ENCODE measurements around the gene NDUFA11. TPM values are rescaled to one million over a fixed set of nuclear protein-coding genes. Genes with fewer than 3 reads are reported as not detected.

The NDUFA11 gene
- total RNA-seq, 5 donors from 2014 or later (not counting 1 experiment from before 2014, with no cell fraction given), result 106 to 198 (median 185) TPM

DNA sequence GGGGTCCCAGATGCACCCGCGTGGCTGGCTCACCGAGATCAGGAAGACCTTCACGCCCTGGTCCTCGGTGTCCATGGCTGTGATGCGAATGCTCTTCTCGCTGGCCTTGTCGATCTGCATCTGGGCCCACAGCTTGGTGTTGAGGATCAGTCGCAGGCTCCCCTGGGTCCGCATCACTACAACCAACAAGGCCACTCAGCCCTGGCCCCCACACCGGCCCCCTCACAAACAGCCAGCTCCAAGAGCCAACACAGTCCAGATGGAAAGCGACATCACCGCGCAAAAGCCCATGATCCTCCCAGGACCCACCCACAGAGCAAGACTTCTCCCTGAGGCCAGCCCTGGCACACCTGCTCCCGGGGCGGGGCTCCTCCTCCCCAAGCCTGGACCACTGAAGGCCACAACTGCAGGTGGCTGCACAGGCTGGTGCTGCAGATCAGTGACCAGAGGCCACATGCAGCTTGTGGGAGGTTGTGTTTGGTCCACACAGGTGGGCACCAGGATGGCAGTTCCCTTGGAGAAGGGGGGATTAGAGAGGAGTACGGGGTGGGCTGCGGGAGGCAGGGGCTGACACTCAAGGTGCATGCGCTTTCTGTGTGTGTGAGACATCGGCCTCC, 15.0 kb upstream of the NDUFA11 start:
- ATAC-seq (replicated peaks in 1 of 4) (no peak), DNase-seq (no peak)
- Mint-ChIP-seq H3K4me1 (no peaks in the 10 kb centered on the region), H3K36me3 (peaks cover 19% of the 10 kb centered on the region), H3K4me3 (no peak overlapping the region), H3K27me3 (no peaks in the 10 kb centered on the region), H3K9me3 (no peaks in the 10 kb centered on the region), H3K27ac (no peak overlapping the region)
- H3K4me1 ChIP-seq (ENCODE audit: control insufficient read depth in 1 of 2, extremely low read depth in 1 of 2, insufficient read depth in 2 of 2, low read length in 2 of 2), result no peaks in the 10 kb centered on the region
- no peak overlapping the region for H3K27ac ChIP-seq (ENCODE audit: low read length)
- ChIA-PET POLR2A (no interaction called here), CTCF (no interaction called here)
- H3K4me3 ChIP-seq (ENCODE audit: control insufficient read depth in 1 of 2, extremely low read depth in 1 of 2, low read length in 1 of 2), result no peak overlapping the region
- H3K36me3 ChIP-seq (ENCODE audit: control insufficient read depth in 2 of 2, extremely low read depth in 1 of 2, insufficient read depth in 1 of 2, low read length in 1 of 2), result peaks cover 37 to 87% of the 10 kb centered on the region in 2 donors
- H3K27me3 ChIP-seq (replicated peaks in 1 of 2; ENCODE audit: control insufficient read depth in 2 of 2, extremely low read depth in 1 of 2, insufficient read depth in 2 of 2, low read length in 1 of 2), result no peaks in the 10 kb centered on the region
- no peaks in the 10 kb centered on the region for H3K9me3 ChIP-seq
- 96% methylated on average over 16 of the region's 20 CpGs for WGBS (ENCODE audit: insufficient coverage)

DNA sequence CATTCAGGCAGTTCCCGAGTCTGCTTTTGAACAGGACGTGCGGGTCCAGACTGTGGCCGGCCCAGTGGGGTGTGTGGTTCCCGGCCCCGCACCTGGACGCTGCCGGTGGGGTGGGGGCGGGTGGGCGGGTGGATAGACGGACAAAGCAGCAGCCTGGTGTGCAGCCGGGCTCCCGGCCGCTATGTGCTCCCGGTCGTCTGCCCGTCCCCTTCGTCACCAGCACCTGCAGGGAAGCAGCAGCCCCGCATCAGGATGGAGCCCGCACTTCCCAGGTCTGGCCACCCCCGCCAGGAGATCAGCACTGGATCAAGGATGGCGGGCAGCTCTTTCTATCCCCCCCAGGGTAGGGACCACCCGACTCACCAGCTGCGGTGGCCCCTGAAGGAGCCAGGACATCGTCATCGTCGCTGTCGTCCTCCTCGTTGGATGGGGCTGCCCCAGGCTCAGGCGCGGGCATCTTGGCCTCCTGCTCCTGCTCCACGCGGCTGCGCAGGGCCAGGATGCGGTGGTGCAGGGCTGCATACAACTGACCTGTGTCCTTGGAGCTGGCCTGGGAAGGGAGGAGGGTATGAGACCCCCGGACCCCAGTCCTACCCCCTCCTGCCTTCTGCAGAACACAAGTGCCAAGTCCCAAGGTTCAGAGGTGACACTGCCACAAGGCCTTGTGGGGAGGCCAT, 14.0 kb upstream of the NDUFA11 start:
- POLR2A ChIA-PET, result no interaction called here

DNA sequence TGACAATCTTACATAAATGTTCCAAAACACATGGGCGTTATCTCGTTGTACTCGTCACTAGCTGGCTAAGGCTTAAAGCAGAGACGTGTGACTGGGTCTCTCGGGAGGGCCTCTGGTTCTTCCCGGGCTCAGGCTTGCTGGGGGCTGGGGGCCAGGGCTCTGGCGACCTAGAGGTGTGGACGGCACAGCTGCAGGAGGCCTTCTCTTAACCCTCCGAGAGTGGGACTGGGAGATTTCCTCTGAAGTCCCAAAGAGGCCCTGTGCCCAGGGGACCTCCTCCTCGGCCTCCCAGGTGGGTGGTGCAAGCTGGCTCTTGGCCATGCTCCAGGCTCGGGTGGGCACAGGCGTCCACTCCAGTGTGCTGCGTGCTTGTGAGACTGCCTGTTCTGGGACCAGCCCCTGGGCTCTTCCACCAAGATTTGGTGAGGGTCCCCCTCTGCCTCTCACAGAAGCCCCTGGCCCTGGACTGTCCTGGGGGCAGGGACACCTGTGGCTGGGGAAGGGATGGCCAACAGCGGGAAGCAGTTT, 12.7 kb upstream of the NDUFA11 start:
- ATAC-seq (replicated peaks in 1 of 4) (no peak), DNase-seq (no peak)
- H3K27me3 Mint-ChIP-seq, result no peaks in the 10 kb centered on the region
- no peaks in the 10 kb centered on the region for H3K4me1 Mint-ChIP-seq
- peaks cover 3% of the 10 kb centered on the region for H3K36me3 Mint-ChIP-seq
- no peak overlapping the region for H3K4me3 Mint-ChIP-seq
- no peaks in the 10 kb centered on the region for H3K27me3 ChIP-seq (replicated peaks in 1 of 2; ENCODE audit: control insufficient read depth in 2 of 2, extremely low read depth in 1 of 2, insufficient read depth in 2 of 2, low read length in 1 of 2)
- H3K9me3 ChIP-seq, result no peaks in the 10 kb centered on the region
- H3K36me3 ChIP-seq (ENCODE audit: control insufficient read depth in 2 of 2, extremely low read depth in 1 of 2, insufficient read depth in 1 of 2, low read length in 1 of 2), result peaks cover 29 to 67% of the 10 kb centered on the region in 2 donors
- H3K9me3 Mint-ChIP-seq, result no peaks in the 10 kb centered on the region
- no peak overlapping the region for H3K27ac ChIP-seq (ENCODE audit: low read length)
- CTCF ChIA-PET, result no interaction called here
- no peak overlapping the region for H3K4me3 ChIP-seq (ENCODE audit: control insufficient read depth in 1 of 2, extremely low read depth in 1 of 2, low read length in 1 of 2)
- no peaks in the 10 kb centered on the region for H3K4me1 ChIP-seq (ENCODE audit: control insufficient read depth in 1 of 2, extremely low read depth in 1 of 2, insufficient read depth in 2 of 2, low read length in 2 of 2)
- H3K27ac Mint-ChIP-seq, result no peak overlapping the region
- POLR2A ChIA-PET, result no interaction called here
- 93% methylated on average over 13 of the region's 14 CpGs for WGBS (ENCODE audit: insufficient coverage)

More for the DNA sequence above, 14.0 kb upstream of the NDUFA11 start:
- DNase-seq (no peak), ATAC-seq (replicated peaks in 1 of 4) (no peak)
- CTCF ChIA-PET, result no interaction called here
- Mint-ChIP-seq H3K27me3 (no peaks in the 10 kb centered on the region), H3K27ac (no peak overlapping the region), H3K4me3 (no peak overlapping the region), H3K9me3 (no peaks in the 10 kb centered on the region), H3K4me1 (no peaks in the 10 kb centered on the region), H3K36me3 (peaks cover 12% of the 10 kb centered on the region)
- H3K36me3 ChIP-seq (ENCODE audit: control insufficient read depth in 2 of 2, extremely low read depth in 1 of 2, insufficient read depth in 1 of 2, low read length in 1 of 2), result peaks cover 35 to 79% of the 10 kb centered on the region in 2 donors
- H3K9me3 ChIP-seq, result no peaks in the 10 kb centered on the region
- no peak overlapping the region for H3K4me3 ChIP-seq (ENCODE audit: control insufficient read depth in 1 of 2, extremely low read depth in 1 of 2, low read length in 1 of 2)
- H3K27me3 ChIP-seq (replicated peaks in 1 of 2; ENCODE audit: control insufficient read depth in 2 of 2, extremely low read depth in 1 of 2, insufficient read depth in 2 of 2, low read length in 1 of 2), result no peaks in the 10 kb centered on the region
- WGBS (ENCODE audit: insufficient coverage), result 95% methylated on average over 30 of the region's 36 CpGs
- H3K27ac ChIP-seq (ENCODE audit: low read length), result no peak overlapping the region
- H3K4me1 ChIP-seq (ENCODE audit: control insufficient read depth in 1 of 2, extremely low read depth in 1 of 2, insufficient read depth in 2 of 2, low read length in 2 of 2), result no peaks in the 10 kb centered on the region

DNA sequence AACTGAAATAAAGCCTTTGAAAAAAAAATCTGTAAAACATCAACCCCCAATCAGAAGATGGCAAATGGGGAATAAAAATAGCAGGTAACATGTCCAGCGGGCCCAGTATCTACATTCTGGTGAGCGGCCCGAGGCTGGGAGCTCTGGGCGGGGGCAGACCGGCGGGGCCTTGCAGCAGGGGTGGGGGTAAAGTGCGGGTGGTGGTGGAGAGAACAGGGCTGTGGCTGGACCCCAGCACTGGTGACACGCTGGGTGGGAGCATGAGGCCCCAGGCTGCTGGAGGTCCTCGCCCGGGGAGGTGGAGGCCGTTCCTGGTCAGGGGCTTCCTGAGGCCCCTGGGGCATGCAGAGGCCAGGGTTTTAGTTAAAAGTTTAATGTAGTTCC, 12.2 kb upstream of the NDUFA11 start:
- Mint-ChIP-seq H3K9me3 (no peaks in the 10 kb centered on the region), H3K36me3 (peaks cover 3% of the 10 kb centered on the region), H3K4me1 (no peaks in the 10 kb centered on the region), H3K4me3 (no peak overlapping the region), H3K27ac (no peak overlapping the region), H3K27me3 (no peaks in the 10 kb centered on the region)
- 93% methylated on average over 7 of the region's 11 CpGs for WGBS (ENCODE audit: insufficient coverage)
- Histone ChIP-seq H3K27me3 (replicated peaks in 1 of 2; ENCODE audit: control insufficient read depth in 2 of 2, extremely low read depth in 1 of 2, insufficient read depth in 2 of 2, low read length in 1 of 2) (no peaks in the 10 kb centered on the region), H3K36me3 (ENCODE audit: control insufficient read depth in 2 of 2, extremely low read depth in 1 of 2, insufficient read depth in 1 of 2, low read length in 1 of 2) (peaks cover 25 to 63% of the 10 kb centered on the region in 2 donors), H3K27ac (ENCODE audit: low read length) (no peak overlapping the region), H3K9me3 (no peaks in the 10 kb centered on the region), H3K4me1 (ENCODE audit: control insufficient read depth in 1 of 2, extremely low read depth in 1 of 2, insufficient read depth in 2 of 2, low read length in 2 of 2) (no peaks in the 10 kb centered on the region), H3K4me3 (ENCODE audit: control insufficient read depth in 1 of 2, extremely low read depth in 1 of 2, low read length in 1 of 2) (no peak overlapping the region)
- ChIA-PET POLR2A (no interaction called here), CTCF (no interaction called here)
- DNase-seq, result no peak
- ATAC-seq (replicated peaks in 1 of 4), result peak in 1 of 4 experiments; percentile 10

DNA sequence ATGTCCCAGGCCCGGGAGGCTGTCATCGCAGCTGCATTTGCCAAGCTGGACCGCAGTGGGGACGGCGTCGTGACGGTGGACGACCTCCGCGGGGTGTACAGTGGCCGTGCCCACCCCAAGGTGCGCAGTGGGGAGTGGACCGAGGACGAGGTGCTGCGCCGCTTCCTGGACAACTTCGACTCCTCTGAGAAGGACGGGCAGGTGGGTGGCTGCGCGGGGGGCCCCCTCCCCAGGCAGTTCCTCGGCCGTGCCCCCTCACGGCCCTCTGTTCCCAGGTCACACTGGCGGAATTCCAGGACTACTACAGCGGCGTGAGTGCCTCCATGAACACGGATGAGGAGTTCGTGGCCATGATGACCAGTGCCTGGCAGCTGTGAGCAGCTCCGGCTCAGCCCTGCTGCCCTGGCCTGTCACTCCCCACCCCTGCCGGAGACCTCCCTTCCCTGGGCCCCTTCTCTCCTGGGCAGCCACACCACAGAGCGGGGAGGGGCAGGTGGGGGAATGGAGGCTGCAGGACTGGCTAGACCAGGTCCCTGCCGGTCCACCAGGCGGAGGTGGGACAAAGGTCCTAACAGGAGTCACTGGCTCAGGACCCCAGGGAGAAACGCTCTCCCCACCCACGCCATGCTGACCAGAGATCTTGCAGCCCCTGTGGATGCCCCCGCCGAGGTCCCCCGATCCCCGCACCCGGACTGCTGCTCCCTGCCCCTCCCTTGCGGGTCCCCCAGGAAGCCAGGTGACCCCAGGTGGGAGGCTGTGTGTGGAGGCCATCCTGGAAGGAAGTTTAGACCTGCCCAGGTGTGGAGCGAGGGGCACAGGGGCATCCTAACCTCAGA, 11.6 kb upstream of the NDUFA11 start:
- 92% methylated on average over 29 of the region's 42 CpGs for WGBS (ENCODE audit: insufficient coverage)
- Histone ChIP-seq H3K27ac (ENCODE audit: low read length) (no peak overlapping the region), H3K4me3 (ENCODE audit: control insufficient read depth in 1 of 2, extremely low read depth in 1 of 2, low read length in 1 of 2) (no peak overlapping the region), H3K36me3 (ENCODE audit: control insufficient read depth in 2 of 2, extremely low read depth in 1 of 2, insufficient read depth in 1 of 2, low read length in 1 of 2) (peaks cover 27 to 62% of the 10 kb centered on the region in 2 donors), H3K9me3 (no peaks in the 10 kb centered on the region), H3K27me3 (replicated peaks in 1 of 2; ENCODE audit: control insufficient read depth in 2 of 2, extremely low read depth in 1 of 2, insufficient read depth in 2 of 2, low read length in 1 of 2) (no peaks in the 10 kb centered on the region), H3K4me1 (ENCODE audit: control insufficient read depth in 1 of 2, extremely low read depth in 1 of 2, insufficient read depth in 2 of 2, low read length in 2 of 2) (no peaks in the 10 kb centered on the region)
- no peak overlapping the region for H3K27ac Mint-ChIP-seq
- ChIA-PET CTCF (no interaction called here), POLR2A (no interaction called here)
- DNase-seq (no peak), ATAC-seq (replicated peaks in 1 of 4) (no peak)
- H3K4me3 Mint-ChIP-seq, result no peak overlapping the region
- H3K27me3 Mint-ChIP-seq, result no peaks in the 10 kb centered on the region
- H3K4me1 Mint-ChIP-seq, result no peaks in the 10 kb centered on the region
- no peaks in the 10 kb centered on the region for H3K9me3 Mint-ChIP-seq
- H3K36me3 Mint-ChIP-seq, result peaks cover 3% of the 10 kb centered on the region

DNA sequence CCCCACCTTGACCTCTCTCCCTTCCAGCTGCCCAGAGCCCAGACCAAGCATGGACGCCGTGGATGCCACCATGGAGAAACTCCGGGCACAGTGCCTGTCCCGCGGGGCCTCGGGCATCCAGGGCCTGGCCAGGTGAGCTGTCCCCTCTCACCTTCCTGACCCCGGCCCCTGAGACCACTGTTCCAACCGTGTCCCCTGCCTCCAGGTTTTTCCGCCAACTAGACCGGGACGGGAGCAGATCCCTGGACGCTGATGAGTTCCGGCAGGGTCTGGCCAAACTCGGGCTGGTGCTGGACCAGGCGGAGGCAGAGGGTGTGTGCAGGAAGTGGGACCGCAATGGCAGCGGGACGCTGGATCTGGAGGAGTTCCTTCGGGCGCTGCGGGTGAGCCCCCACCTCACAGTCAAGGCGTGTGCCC, 10.8 kb upstream of the NDUFA11 start:
- Histone ChIP-seq H3K27ac (ENCODE audit: low read length) (no peak overlapping the region), H3K9me3 (no peaks in the 10 kb centered on the region), H3K4me3 (ENCODE audit: control insufficient read depth in 1 of 2, extremely low read depth in 1 of 2, low read length in 1 of 2) (no peak overlapping the region), H3K36me3 (ENCODE audit: control insufficient read depth in 2 of 2, extremely low read depth in 1 of 2, insufficient read depth in 1 of 2, low read length in 1 of 2) (peaks cover 29 to 60% of the 10 kb centered on the region in 2 donors), H3K27me3 (replicated peaks in 1 of 2; ENCODE audit: control insufficient read depth in 2 of 2, extremely low read depth in 1 of 2, insufficient read depth in 2 of 2, low read length in 1 of 2) (no peaks in the 10 kb centered on the region), H3K4me1 (ENCODE audit: control insufficient read depth in 1 of 2, extremely low read depth in 1 of 2, insufficient read depth in 2 of 2, low read length in 2 of 2) (no peaks in the 10 kb centered on the region)
- ATAC-seq (replicated peaks in 1 of 4) (no peak), DNase-seq (no peak)
- ChIA-PET POLR2A (no interaction called here), CTCF (no interaction called here)
- no peaks in the 10 kb centered on the region for H3K9me3 Mint-ChIP-seq
- H3K4me1 Mint-ChIP-seq, result no peaks in the 10 kb centered on the region
- no peak overlapping the region for H3K4me3 Mint-ChIP-seq
- H3K27ac Mint-ChIP-seq, result no peak overlapping the region
- H3K36me3 Mint-ChIP-seq, result peaks cover 3% of the 10 kb centered on the region
- 95% methylated on average over 21 of the region's 22 CpGs for WGBS (ENCODE audit: insufficient coverage)
- H3K27me3 Mint-ChIP-seq, result no peaks in the 10 kb centered on the region
